GM12878 (cell line): ENCODE results near the gene ABHD2. TPM values are rescaled to one million over a fixed set of nuclear protein-coding genes. Genes with fewer than 3 reads are reported as not detected.

ENCODE experiments used
- ATAC-seq: fragments of 200-7000 bp; cut with Tn5 transposase; 3 replicates; pipeline ENCODE4 v1.9.1; 2020; ENCODE audit warnings: mild to moderate bottlenecking, moderate library complexity
- BruUV-seq: library from RNA; stranded (reverse); fragments of 400-500 nt; replicated peaks from 2 replicates; lab custom pipeline; 2021; lab: Mats Ljungman, UMichigan
- CTCF ChIA-PET: fragments of 300-600 bp; sonication (Branson Sonifier 250); formaldehyde crosslinking; extraction: SDS; loops from one replicate; lab custom pipeline; 2021; ENCODE audit warnings: inconsistent platforms; lab: Yijun Ruan, JAX
- POLR2A ChIA-PET: fragments of 350-600 bp; formaldehyde crosslinking; extraction: SDS; loops from one replicate; lab custom pipeline; 2021; ENCODE audit warnings: inconsistent platforms; lab: Charles Lee
- RAD21 ChIA-PET: fragments of 300-600 bp; sonication (Branson Sonifier 250); formaldehyde crosslinking; loops from one replicate; lab custom pipeline; 2023; ENCODE audit warnings: antibody characterized with exemption; ENCODE audit not compliant: unreplicated experiment; lab: Charles Lee
- SMC1A ChIA-PET: fragments of 300-600 bp; sonication (Branson Sonifier 250); formaldehyde crosslinking; loops from one replicate; lab custom pipeline; 2023; ENCODE audit not compliant: unreplicated experiment, uncharacterized antibody; lab: Charles Lee
- DNase-seq: peaks from one replicate; pipeline ENCODE4 v3.0.0-alpha.2; 2011; ENCODE audit warnings: low read depth, low spot score
- FAIRE-seq: peaks from 3 replicates; lab custom pipeline; 2011; peaks lifted over from hg19 to GRCh38; lab: Jason Lieb, UNC
- H2AFZ ChIP-seq: 2 replicates; pipeline ENCODE4 v1.6.0; 2011; ENCODE audit warnings: low read depth, low read length, control low read depth; ENCODE audit not compliant: control insufficient read depth
- H3K27ac ChIP-seq: 2 replicates; pipeline ENCODE4 v1.5.1; 2011; ENCODE audit warnings: control low read depth; ENCODE audit not compliant: control insufficient read depth, insufficient read depth
- H3K27me3 ChIP-seq, 2 experiments: replicated peaks in 1 of 2; 2 replicates each; pipeline versions ENCODE4 v1.6.0 to v1.6.1; 2011; ENCODE audit warnings: low read length in 1 of 2; ENCODE audit not compliant: control insufficient read depth in 2 of 2, insufficient read depth in 2 of 2
- H3K36me3 ChIP-seq, 2 experiments: 2 replicates each; pipeline ENCODE4 v1.5.1; 2011; ENCODE audit warnings: low read length in 1 of 2; ENCODE audit not compliant: control insufficient read depth in 2 of 2, insufficient read depth in 2 of 2
- H3K4me1 ChIP-seq: 2 replicates; pipeline ENCODE4 v1.6.1; 2011; ENCODE audit warnings: mild to moderate bottlenecking, low read length, moderate library complexity, mixed read lengths; ENCODE audit not compliant: control insufficient read depth, insufficient read depth
- H3K4me2 ChIP-seq: 2 replicates; pipeline ENCODE4 v1.6.0; 2011; ENCODE audit warnings: control low read depth; ENCODE audit not compliant: control insufficient read depth, insufficient read depth
- H3K4me3 ChIP-seq: fragments of 200-600 bp; sonication (generic); 2 replicates; pipeline ENCODE4 v1.5.1; 2016
- H3K79me2 ChIP-seq: 2 replicates; pipeline ENCODE4 v1.6.0; 2011; ENCODE audit warnings: low read length; ENCODE audit not compliant: control insufficient read depth, insufficient read depth
- H3K9ac ChIP-seq: 2 replicates; pipeline ENCODE4 v1.8.0; 2011; ENCODE audit warnings: low read length, control low read depth, mixed read lengths; ENCODE audit not compliant: control insufficient read depth, insufficient read depth
- H3K9me3 ChIP-seq: replicated peaks from 3 replicates; pipeline ENCODE4 v1.5.1; 2011; ENCODE audit warnings: mild to moderate bottlenecking, low read length; ENCODE audit not compliant: control insufficient read depth, insufficient read depth
- H4K20me1 ChIP-seq: 2 replicates; pipeline ENCODE4 v1.6.0; 2011; ENCODE audit not compliant: control insufficient read depth, insufficient read depth
- CBFB ChIP-seq: IDR thresholded peaks from 2 replicates; pipeline ENCODE4 v1.6.1; 2016; ENCODE audit warnings: antibody characterized with exemption, low read depth
- FOXM1 ChIP-seq: IDR thresholded peaks from 2 replicates; pipeline ENCODE4 v1.6.1; 2012; ENCODE audit warnings: low read depth, mild to moderate bottlenecking, inconsistent platforms, low read length, moderate library complexity
- HSF1 ChIP-seq: fragments of 150-350 bp; IDR thresholded peaks from 2 replicates; pipeline ENCODE4 v1.6.1; 2014; ENCODE audit warnings: mild to moderate bottlenecking, low read depth, low read length
- IRF4 ChIP-seq: IDR thresholded peaks from 2 replicates; pipeline ENCODE4 v1.6.1; 2011; ENCODE audit warnings: low read depth, low read length
- LARP7 ChIP-seq: fragments of 450-650 bp; IDR thresholded peaks from 2 replicates; pipeline ENCODE4 v1.6.1; 2017; ENCODE audit warnings: mild to moderate bottlenecking
- PBX3 ChIP-seq: IDR thresholded peaks from 2 replicates; pipeline ENCODE4 v1.6.1; 2011; ENCODE audit warnings: mild to moderate bottlenecking, low read depth, low read length, moderate library complexity; ENCODE audit not compliant: insufficient replicate concordance
- PKNOX1 ChIP-seq: fragments of 450-650 bp; IDR thresholded peaks from 2 replicates; pipeline ENCODE4 v1.6.1; 2016; ENCODE audit warnings: mild to moderate bottlenecking
- POLR2AphosphoS2 ChIP-seq: IDR thresholded peaks from 2 replicates; pipeline ENCODE4 v1.6.1; 2011; ENCODE audit warnings: low read depth, mild to moderate bottlenecking, low read length, improper control_type of control experiment, moderate library complexity
- POLR2AphosphoS5 ChIP-seq: IDR thresholded peaks from 2 replicates; pipeline ENCODE4 v1.6.1; 2011; ENCODE audit warnings: mild to moderate bottlenecking, low read length, inconsistent platforms
- RCOR1 ChIP-seq: conservative IDR thresholded peaks from 2 replicates; pipeline ENCODE4 v1.6.1; 2012; ENCODE audit warnings: low read depth, low read length, improper control_type of control experiment
- RUNX3 ChIP-seq: IDR thresholded peaks from 2 replicates; pipeline ENCODE4 v1.6.1; 2012; ENCODE audit warnings: low read length, inconsistent platforms
- SREBF2 ChIP-seq: IDR thresholded peaks from 2 replicates; pipeline ENCODE4 v1.6.1; 2012; ENCODE audit warnings: mild to moderate bottlenecking, low read length
- TARDBP ChIP-seq: IDR thresholded peaks from 2 replicates; pipeline ENCODE4 v1.6.1; 2016; ENCODE audit warnings: borderline replicate concordance
- ZNF24 ChIP-seq: fragments of 450-650 bp; IDR thresholded peaks from 2 replicates; pipeline ENCODE4 v1.6.1; 2017; ENCODE audit warnings: antibody characterized with exemption, mild to moderate bottlenecking
- ZNF687 ChIP-seq: fragments of 450-650 bp; IDR thresholded peaks from 2 replicates; pipeline ENCODE4 v1.6.1; 2017; ENCODE audit warnings: mild to moderate bottlenecking, moderate library complexity
- WGBS: methylation state at CpG from one replicate; pipeline ENCODE4 v1.1.6; 2016; ENCODE audit warnings: low lambda C conversion rate; ENCODE audit not compliant: insufficient replicate concordance, insufficient coverage; ENCODE audit errors: missing lambda C conversion rate; 5-methylcytosine and 5-hydroxymethylcytosine counted together
- in situ Hi-C: fragments of 300-500 bp; cut with MboI; formaldehyde crosslinking; loops from 9 replicates; pipeline ENCODE4 v1.14.3; 2018; ENCODE audit warnings: mixed read lengths
- intact Hi-C: fragments of 100-400 bp; cut with micrococcal nuclease; formaldehyde crosslinking; loops from one replicate; pipeline ENCODE4 v1.14.2; 2022; ENCODE audit not compliant: unreplicated experiment
- polyA plus RNA-seq, 11 experiments: library from polyadenylated mRNA; depleted of rRNA in 4 of 11; unstranded in 6 of 11; stranded (reverse) in 5 of 11; fragments of >200 nt; fragmentation: Nextera tagmentation in 4 of 11; fragmentation: Illumina TruSeq in 1 of 11; extraction: Ambion mirVana in 4 of 11; extraction: Trizol in 1 of 11; gene quantifications; 1 replicate in 1 of 11; 2 replicates in 10 of 11; pipeline versions ENCODE4 v1.2.1 to v1.2.3, GENCODE V29; 2011 to 2016; ENCODE audit warnings: inconsistent platforms in 2 of 11, missing spikeins in 2 of 11, low read depth in 1 of 11
- total RNA-seq, 4 experiments: library from RNA; depleted of rRNA in 3 of 4; stranded (reverse); fragments of >200 nt in 3 of 4; fragmentation: Illumina TruSeq in 1 of 4; extraction: Trizol in 1 of 4; gene quantifications; 2 replicates each; pipeline versions ENCODE4 v1.2.1 to v1.2.3, GENCODE V29; 2013 to 2021

Gene ABHD2
- total and polyA plus RNA-seq, 10 of the 15 experiments (the other 5 are each of a cell fraction or from before 2014, with no cell fraction given): 1.2 to 33.6 (median 20.4) TPM

- Histone ChIP-seq H2AFZ (no peak overlapping the region), H3K9me3 (no peaks in the 10 kb centered on the region), H3K4me1 (peaks cover 7% of the 10 kb centered on the region; the same call in 1 of the 2 replicates), H3K79me2 (no peaks in the 10 kb centered on the region), H3K4me3 (no peak overlapping the region), H3K27ac (no peak overlapping the region), H3K9ac (no peak overlapping the region), H3K36me3 (peaks cover 5 to 13% of the 10 kb centered on the region in 2 experiments), H3K27me3 (no peaks in the 10 kb centered on the region), H4K20me1 (no peaks in the 10 kb centered on the region), H3K4me2 (no peak overlapping the region)
- RAD21 ChIA-PET: interaction anchor here (1.0 to 1.9 kb wide), 12 partner anchors 9 to 272 kb away, joined by 3 to 33 read pairs (median 6); partner anchors contain the start of gene ABHD2
- FAIRE-seq: no peak
- POLR2A ChIA-PET: interaction anchor here (0.7 to 1.9 kb wide), 3 partner anchors 9 to 119 kb away, joined by 3 to 5 read pairs (median 3); no protein-coding TSS in a partner anchor
- no peak for DNase-seq
- 97% methylated on average over 12 of the region's 12 CpGs for WGBS
- CTCF ChIA-PET: interaction anchor here (0.6 to 11.1 kb wide), 29 partner anchors 11 to 553 kb away, joined by 3 to 339 read pairs (median 4); partner anchors contain the start of gene ABHD2
- in situ Hi-C loops: loop anchor here (5.0 kb wide), 2 partner anchors 120 to 275 kb away; no protein-coding TSS in a partner anchor
- intact Hi-C loops: loop anchor here (1.0 to 2.0 kb wide), 2 partner anchors 120 to 282 kb away; partner anchors contain the start of gene HAPLN3
- no TSS peak for BruUV-seq
- no peak for ATAC-seq
- SMC1A ChIA-PET: interaction anchor here (0.6 to 3.9 kb wide), 17 partner anchors 9 to 272 kb away, joined by 3 to 61 read pairs (median 6); partner anchors contain the start of gene FANCI
- TF ChIP-seq RUNX3 (no peak), RCOR1 (no peak), SREBF2 (no peak), IRF4 (no peak), PKNOX1 (no peak), HSF1 (no peak), POLR2AphosphoS5 (no peak), ZNF687 (no peak), PBX3 (no peak), ZNF24 (no peak), FOXM1 (no peak), CBFB (no peak), LARP7 (no peak), POLR2AphosphoS2 (no peak), TARDBP (no peak)
Observed at GRCh38 chr15:89177116-89177515, 88.9 kb downstream of the ABHD2 start.
